ENCODE measurements around the gene GPR180.

- TF ChIP-seq CTCF (IDR thresholded peaks at IDR 0.05) = no peak
- no peak for TF ChIP-seq POLR2A (IDR thresholded peaks at IDR 0.05)
These were observed 77.2 kb downstream of the GPR180 start for GRCh38 chr13:94678845-94679244.
